GM18498 (cell line): Measurements from ENCODE around the gene MYLK4.
A peak's percentile ranks its signal among the peaks of the same experiment; 100 is the strongest.

Source experiments
- ATAC-seq: cut with Tn5 transposase; IDR thresholded peaks from one replicate; pipeline ENCODE4 v1.9.1; 2021; ENCODE audit warnings: mild to moderate bottlenecking, moderate library complexity; ENCODE audit not compliant: unreplicated experiment

Gene MYLK4

DNA sequence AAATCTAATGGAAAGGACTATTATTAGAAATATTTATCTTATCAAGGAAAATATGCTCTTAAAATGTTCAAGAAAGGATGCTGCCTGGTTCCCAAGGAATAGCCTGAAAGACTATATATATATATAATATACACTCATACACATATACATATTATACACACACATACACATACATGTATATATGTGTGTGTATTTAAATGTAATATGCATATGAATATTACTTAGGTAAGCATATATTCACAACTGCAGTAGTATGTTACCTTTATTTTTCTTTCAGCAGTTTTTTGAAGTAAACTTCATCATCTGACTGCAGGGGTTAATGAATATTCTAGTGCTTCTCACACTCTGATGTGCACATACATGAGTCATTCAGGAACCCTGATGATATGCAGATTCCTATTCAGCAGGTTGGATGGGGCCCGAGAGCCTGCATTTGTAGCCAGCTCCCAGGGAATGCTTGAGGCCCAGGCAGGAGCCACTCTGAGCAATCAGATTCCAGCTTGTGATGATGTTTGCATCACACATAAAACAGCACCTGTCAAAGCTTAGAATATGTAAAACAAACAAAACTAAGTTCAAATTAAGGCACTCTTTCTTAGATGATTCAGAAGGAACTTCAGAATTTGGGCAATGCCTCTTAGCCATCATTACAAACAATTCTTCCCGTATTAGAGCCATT, 16.1 kb downstream of the MYLK4 start:
- ATAC-seq, result no peak

DNA sequence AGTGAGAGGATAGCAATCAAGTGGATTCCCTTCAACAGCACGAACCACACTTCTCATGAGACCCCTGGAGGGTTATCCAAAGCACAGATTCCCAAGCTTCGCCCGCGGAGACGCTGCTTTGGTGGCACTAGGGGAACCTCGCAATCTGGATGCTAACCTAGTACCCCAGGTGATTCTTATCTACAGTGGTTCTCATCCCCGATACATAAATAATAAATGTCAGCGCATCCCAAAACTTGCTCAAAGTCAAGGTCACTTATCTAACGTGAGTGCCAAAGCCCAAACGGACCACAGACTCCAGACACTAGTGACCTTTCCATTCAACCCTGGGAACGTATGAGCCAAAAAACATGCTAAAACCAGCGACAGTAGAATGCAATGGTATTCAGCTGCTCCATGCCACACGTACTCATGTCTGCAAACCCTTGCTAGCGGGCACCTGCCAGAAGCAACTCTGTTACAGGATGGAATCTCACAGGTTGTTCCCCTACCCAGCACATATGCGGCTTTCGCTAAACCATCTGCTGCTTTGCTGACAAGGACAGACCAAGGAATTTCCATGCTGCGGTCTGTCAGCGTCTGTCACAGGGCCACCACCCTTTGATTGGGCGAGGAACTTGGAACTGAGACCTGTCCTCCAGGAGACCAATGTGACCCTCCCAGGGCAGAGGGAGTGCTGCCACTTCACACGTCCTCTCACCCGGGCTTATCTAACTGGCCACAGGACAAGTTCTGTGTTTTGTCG, 16.8 kb downstream of the MYLK4 start:
- ATAC-seq, result no peak

DNA sequence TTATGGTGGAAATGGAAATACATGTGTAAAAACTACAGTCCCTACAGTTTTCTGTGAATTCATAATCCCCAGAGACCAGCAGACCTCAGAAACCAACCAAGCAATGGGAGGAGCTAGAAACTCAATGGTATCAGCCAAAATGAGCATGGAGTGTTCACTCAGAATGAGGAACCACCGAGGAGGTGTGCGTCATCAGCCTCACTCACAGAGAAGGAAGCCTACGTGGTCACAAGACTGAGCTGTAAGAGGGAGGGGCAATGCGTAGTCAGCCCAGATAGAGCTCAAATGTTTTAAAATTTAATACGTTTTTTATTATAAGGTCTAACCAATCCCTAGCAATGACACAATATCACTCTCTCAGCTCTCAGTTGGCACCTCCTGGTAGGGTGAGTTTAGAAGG, 17.4 kb downstream of the MYLK4 start:
- ATAC-seq, result peak; percentile 86

DNA sequence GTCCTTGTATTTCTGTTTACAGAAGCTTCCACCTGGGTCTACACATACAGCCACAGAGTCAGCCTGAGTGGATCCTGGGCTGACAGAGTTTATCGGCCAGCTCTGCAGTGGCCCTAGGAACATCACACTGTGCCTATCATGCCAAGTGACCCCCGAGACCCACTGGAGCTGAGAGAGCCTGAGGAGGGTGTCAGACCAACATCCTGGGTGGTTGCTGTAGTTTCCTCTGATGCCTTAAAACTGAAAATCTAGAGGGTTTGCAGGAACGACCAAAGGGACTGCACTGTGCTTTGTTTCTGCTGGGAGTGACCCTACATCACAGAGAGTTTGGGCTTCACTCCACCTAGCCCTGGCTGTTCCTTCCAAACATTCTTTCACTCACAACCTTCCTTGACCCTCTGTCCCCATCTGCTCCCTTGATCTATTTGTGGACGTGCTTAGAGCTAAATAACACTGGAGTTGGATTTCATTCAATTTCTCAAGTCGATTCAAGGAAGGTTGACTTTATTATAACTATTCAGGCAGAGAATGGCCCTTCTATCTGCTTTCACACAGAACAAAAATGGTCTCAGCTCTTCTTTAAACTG, 18.1 kb downstream of the MYLK4 start:
- no peak for ATAC-seq

DNA sequence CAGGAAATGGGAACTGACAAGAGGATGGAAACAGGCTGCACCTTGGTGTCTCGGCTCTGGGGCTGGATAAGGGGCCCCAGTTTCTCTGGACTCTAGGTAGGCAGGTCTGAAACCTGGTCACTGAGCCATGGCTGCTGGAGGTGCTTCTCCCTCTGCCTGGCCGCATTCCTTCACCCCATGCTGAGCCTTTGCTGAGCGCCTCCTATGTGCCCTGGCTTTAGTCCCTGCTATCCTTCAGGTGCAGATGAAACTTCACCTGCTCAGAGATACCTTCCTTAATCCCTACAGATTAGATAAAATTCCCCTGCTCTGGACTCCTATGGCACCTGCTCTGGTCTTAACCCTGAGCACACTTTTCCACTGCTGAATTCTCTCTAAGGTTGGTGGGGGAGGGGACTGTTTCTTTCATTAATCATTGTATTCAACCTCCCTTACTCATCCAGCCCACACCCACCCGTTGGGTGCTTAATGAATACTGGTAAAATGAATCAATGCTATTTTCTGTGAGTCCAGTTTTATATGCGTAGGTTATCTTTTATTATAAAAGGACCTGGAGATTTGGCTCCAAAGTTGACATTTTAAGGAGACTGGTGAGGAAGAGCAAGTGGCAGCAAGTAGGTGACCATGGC, 19.3 kb downstream of the MYLK4 start:
- no peak for ATAC-seq

DNA sequence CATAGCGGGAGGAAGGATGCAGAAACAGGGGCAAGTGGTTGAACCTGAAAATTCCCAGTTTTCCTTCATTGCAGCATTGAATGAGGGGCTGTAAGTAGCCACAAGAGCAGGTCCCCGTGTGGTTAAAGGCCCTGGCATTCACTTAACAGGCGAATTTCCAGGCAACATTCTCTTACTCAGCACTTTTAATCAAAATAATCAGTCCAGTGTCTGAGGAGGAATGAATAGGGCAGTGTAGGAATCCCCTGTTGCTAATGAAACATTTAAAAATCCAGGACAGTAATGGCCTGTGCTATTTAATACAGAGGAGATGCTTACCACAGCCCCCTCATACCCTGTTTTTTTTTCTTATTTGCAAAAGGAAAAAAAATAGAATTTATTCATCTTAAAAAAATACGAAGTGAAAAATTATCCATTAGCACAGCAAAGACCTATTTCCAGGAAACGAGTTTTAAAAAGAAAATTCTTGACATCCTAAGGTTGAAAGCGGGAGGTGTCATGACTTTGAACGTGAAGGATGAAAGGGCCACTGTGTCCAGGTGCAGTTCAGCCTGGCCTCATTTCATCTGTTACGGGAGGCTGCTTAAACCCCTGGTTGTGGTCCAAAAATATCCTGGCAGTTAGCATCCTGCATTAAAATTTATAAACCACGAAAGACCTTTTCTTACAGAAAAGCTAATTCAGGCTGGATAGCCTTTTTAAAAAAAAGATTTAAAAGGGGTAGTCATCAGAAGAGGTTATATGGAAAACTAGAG, 20.2 kb downstream of the MYLK4 start:
- ATAC-seq, result no peak

DNA sequence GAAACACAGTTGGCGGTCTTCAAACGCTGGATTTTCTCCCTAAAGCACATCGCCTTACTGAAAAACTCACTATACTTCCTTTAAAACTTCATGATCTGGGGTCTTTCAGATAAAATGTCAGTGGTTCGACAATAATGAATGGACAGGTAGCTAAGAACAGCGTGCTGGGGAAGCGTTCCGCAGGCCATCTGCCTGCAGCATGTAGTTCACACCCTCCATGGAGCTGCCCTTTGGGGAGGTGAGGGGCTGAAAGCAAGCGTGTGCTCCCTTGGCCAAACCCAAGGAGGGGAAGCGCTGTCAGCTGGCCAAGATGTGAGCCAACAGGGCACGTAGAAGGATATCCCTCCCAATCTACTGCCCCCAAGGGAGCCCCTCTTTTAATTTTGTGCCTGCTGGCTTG, 20.8 kb downstream of the MYLK4 start:
- no peak for ATAC-seq

DNA sequence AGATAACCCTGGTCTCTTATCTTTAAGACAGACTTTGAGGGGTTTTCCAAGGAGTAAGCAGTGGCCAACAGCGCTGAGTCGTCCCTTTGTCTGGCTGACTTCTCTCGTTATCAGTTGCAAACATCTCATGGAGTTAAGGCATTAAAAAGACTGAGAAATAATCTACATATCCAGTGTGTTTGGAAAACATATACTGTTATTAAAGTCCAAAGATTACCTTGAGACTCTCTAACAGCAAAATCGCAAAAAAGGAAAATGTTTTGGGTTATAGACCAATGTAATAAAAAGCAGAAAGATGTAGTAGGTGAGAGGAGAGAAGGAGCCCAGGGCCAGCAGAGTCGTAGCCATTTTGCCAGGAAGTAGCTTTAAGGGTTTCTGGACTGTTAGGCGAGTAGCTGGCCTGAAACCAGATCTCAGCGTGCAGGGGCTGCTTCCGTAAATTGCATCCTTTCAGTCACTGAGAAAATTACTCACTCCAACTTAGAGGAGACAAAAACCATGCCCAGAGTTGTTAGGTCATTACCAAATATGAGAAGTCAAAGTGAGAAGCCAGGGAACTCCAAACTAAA, 24.6 kb downstream of the MYLK4 start:
- no peak for ATAC-seq

DNA sequence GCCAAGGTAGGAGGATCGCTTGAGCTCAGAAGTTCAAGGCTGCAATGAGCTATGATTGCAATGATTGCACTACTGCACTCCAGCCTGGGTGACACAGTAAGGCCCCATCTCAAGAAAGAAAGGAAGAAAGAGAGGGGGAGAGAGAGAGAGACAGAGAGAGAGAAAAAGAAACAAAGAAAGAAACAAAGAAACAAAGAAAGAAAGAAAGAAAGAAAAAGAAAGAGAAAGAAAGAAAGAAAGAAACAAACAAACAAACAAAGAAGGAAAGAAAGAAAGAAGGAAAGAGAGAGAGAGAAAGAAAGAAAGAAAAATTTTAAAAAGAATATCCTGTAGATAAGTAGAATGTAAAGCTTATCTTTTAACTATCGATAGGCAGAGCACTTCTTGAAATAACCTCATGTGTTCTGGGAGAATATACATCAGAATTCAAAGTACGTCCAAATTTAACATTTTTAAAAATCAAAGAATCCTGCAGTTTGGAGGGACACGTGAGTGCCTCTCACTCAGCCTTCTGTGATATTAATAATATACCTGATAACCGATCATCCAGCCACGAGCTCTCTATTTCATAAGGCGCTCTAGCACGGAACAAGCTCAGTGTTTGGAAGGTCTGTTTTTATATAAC, 25.2 kb downstream of the MYLK4 start:
- no peak for ATAC-seq

DNA sequence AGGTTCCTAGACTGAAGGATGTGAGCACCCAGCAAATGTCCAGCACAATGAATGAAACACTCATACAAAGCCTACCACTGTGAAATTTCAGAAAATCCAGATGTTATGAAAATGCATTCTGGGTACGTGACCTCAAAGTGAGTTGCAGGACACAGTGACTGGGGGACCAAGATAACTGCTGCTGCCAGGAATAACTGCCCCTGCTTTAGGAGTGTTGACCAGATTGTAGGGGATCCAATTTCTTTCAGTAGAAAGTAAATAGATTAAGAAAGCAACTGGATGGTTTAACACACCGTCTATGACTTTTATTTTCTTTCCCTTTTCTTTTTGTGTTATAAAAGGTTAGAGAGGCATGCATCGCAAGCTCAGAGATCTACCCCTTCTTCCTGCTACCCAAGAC, 29.5 kb downstream of the MYLK4 start:
- ATAC-seq, result no peak

DNA sequence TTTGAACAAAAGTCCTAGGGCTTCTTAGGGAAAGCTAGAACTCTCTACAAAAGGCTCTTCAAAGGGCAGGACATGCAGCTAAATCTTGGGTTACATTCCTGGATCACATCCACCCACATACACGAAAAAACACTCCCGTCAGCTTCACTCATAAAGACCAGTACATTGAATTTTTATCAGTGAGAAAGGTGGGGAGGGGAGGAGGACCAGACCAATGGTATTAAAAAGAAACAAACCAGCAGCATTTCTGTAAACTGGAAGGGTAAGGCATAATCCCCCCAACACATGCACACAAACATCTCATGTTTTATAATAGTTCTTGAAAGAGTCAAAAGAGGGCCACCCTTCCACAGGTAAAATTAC, 31.6 kb downstream of the MYLK4 start:
- no peak for ATAC-seq

DNA sequence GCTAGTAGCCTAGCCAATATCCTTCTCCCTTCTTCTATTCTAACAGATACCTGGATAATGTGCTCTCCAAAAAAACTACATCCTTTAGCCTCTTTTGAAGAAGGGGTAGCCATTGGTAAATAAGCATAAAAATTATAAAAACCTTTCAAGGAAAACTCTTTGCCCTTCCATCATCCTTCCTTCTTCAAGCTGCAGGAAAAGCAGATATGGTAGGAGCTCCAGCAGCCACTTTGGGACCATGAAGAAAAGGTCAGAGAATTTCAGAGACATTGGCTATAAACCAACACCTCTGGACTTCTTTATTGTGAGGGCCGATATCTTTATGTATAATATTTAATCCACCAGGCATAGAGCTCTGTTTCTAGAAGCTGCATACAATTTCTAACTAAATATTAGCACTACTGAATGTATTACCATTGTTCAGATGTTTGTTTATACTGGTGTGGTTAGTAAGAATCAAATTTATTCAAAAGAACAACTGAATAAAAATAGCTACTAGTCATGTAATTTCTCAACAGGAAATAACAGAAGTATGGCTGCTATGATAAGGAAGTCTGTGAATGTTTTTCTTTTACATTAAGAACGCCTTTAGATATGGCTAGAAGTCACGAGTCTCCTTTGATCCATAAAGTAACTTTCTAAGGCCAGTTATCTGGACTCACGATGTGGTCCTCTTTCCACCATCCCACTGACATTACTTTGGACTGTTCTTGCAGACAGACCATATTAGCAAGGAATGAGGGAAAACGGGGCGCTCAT, 32.2 kb downstream of the MYLK4 start:
- ATAC-seq, result no peak

DNA sequence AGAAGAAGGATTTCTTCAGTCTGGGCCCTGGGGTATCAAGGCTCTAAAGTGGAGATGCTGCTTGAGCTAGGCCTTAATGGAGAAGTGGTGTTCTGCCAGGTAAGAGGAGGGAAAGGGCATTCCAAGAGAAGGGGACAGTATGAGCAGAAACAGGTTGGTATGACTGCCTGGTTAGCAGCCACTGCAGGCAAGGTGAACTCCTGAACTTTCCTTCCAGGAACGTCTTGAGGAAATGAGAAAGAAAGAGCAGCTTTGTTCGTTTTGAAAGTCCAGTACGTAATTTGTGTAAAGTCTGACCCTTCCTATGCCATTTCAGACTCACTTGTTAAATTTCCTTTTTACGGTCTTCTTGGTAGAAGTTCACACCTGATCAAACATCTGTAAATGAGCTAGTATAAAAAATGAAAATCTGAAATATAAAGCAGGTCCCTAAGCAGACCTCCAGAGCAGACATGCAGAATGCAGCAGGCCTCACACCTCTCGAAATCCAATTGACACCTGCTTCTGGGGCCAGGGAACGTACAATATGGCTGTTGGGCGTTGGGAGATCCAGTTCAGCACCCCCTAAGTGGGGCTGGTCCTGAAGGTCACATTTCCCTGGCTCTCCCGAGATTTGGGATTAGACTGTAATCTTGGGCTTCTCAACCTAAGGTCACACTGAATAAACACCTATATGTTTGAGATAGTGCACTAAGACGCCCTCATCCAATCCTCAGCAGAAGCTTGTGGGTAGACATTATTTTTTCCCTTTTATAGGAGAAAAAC, 33.6 kb downstream of the MYLK4 start:
- no peak for ATAC-seq

DNA sequence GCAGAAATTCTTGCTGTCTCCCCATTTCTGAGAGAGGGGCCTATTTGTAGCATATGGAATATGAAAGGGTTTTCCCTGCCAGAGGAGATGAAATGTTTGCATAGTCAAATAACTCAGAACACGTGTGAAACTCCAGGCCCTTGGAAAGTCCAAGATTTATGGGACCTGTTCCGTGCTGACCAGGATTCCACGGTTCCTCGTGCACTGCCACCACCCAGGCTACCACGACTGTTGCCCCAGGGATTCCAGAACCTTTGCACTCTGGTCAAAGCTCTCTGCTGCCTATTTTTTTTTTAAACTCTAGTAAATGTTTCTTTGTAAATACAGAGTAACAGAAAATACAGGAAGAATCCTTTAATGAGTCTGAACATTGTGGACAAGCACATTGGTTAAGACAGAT, 35.0 kb downstream of the MYLK4 start:
- ATAC-seq, result no peak

DNA sequence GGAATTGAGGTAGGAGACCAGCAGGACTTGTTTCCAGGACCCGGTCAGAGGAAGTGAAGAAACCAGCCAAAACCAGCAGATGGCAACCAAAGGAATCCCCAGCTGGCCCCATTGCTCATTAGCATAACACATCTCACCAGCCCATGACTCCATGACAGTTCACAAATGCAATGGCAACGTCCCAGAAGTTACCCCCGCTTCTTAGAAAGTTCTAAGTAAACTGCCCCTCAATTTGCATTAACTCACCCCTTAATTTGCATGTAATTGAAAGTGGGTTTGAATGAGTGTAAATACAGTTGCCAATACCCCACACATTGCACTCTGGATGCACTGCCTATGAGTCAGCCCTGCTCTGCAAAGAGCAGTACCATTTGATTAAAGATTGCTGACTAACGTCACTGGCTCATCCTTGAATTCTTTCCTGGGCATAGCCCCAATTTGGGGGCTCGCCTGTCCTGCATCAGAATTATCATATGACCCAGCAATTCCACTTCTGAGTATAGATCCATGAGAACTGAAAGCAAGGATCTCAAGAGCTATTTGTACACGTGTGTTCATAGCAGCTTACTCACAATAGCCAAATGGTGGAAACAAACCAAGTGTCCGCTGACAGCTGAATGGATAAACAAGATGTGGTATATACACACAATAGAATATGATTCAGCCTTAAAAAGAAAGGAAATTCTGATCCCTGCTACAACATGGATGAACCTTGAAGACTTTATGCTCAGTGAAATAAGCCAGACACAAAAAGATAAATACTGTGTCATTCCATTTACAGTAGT, 36.4 kb downstream of the MYLK4 start:
- no peak for ATAC-seq

DNA sequence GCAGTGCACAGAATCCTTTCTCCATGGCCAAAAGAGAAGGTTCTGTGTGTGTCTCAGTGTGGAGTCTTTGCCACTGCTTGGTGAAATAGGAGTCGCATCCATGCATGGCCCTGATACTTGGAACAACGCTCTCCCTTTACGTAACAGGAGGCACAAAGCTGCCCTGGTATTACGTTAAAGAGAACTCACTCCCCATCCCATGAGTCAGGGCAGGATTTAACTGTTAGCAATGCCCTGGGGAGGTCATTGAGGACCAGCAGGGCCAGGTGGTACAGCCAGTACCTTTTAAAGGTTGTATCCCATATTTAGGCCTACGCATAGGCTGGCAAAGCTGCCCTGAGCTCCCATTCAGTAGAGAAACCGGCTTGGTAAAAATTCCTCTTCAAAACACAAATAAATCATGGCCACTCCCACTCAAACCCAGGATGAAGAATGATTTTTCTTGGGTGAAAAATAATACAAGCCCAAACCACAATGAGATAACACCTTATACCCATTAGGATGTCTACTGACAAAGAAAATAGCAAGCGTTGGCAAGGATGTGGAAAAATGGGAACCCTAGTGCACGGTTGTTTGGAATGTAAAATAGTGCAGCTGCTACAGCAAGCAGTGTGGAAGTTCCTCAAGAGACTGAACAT, 37.1 kb downstream of the MYLK4 start:
- no peak for ATAC-seq

DNA sequence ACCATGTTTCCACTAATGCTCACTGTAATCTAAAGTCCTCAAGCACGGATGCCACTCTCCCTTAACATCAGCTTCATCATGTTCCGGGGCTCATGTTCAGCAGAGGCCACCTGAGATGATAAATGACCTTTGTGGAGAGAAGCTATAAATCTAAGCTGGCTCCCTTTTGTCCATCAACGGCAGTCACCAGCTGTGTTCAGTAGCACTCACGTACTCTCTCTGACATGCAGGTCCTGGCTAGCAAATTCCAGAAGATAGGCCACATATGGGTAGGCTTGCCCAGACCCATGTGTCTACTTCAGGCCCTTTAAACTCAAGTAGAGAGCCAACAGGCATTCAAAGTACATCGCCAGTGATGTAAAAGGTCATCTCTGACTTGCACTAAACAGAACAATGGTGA, 38.6 kb downstream of the MYLK4 start:
- ATAC-seq, result no peak

DNA sequence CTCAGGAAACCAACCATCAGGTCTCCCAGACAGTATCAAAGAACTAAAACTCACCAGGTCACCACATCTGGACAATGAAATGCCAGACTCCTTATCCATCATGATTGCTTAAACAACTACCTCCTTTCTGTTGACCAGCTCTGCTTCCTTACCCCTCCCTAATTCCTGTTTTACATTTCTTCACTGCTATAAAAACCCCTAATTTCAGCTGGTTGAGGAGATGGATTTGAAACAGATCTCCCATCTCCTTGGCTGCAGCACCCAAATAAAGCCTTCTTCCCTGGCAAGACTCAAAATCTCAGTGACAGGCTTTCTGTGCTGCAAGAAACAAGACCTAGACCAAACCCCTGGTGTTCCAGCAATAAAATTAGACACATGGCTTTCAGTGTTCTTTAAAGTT, 40.3 kb downstream of the MYLK4 start:
- ATAC-seq, result no peak
